Measurements from ENCODE around the gene TET2. TPM values are rescaled to one million over a fixed set of nuclear protein-coding genes. Genes with fewer than 3 reads are reported as not detected.
A peak's percentile ranks its signal among the peaks of the same experiment; 100 is the strongest.

Gene TET2
- polyA plus RNA-seq, 3 donors: 22.6 to 47.1 (median 42.5) TPM

DNA sequence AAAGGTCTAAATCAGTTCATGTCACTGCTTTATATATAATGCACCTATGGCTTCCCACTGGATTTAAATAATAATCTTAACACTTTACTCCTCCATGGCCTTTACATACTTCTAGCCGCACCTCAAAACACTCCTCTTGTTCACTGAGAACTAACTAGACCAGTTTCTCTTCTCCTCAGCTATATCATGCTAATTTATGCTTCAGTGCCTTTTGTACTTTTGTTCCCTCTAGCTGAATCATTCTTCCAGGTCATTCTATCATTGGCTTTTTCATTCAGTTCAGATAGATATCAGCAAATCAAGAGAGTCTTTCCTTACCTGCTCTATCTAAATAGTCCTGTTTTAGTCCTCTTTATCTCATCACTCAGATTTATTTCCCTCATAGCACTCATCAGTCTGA lies 64.2 kb downstream of the TET2 start:
- Histone ChIP-seq H3K36me3 (replicated peaks in 1 of 2; ENCODE audit: control insufficient read depth in 1 of 2, insufficient read depth in 2 of 2, low read length in 2 of 2) (peaks cover 32 to 80% of the 10 kb centered on the region in 2 donors), H3K9ac (ENCODE audit: insufficient read depth, low read length, poor library complexity, severe bottlenecking) (no peak overlapping the region), H3K27ac (ENCODE audit: low read depth in 1 of 2, low read length in 2 of 2) (peak overlapping the region in 1 of 2 donors; percentile 52), H3K4me2 (replicated peaks; ENCODE audit: extremely low read depth, low read length, poor library complexity, severe bottlenecking) (no peak overlapping the region), H4K20me1 (ENCODE audit: insufficient read depth, low read length) (peaks cover 98% of the 10 kb centered on the region), H3K4me3 (replicated peaks in 1 of 3; ENCODE audit: low read depth in 2 of 3, low read length in 3 of 3) (no peak overlapping the region), H2AFZ (ENCODE audit: insufficient read depth, low read depth, low read length, poor library complexity, severe bottlenecking) (no peak overlapping the region), H3K9me3 (replicated peaks in 1 of 2; ENCODE audit: control insufficient read depth in 1 of 2, insufficient read depth in 1 of 2, low read length in 2 of 2) (no peaks in the 10 kb centered on the region), H3K4me1 (ENCODE audit: control insufficient read depth in 1 of 2, insufficient read depth in 2 of 2, low read length in 2 of 2) (no peaks in the 10 kb centered on the region), H3K79me2 (ENCODE audit: insufficient read depth, low read length) (peaks cover 98% of the 10 kb centered on the region), H3K27me3 (ENCODE audit: control insufficient read depth in 2 of 2, insufficient read depth in 2 of 2, low read length in 2 of 2) (no peaks in the 10 kb centered on the region)
- Mint-ChIP-seq H3K27me3 (ENCODE audit: low read depth in 3 of 3) (no peaks in the 10 kb centered on the region), H3K27ac (peak overlapping the region in 3 of 7 donors; percentile 8 to 62 (median 60)), H3K9me3 (no peaks in the 10 kb centered on the region), H3K4me3 (no peak overlapping the region), H3K4me1 (peaks cover 8% of the 10 kb centered on the region), H3K36me3 (peaks cover 49% of the 10 kb centered on the region in 2 donors)
- TF ChIP-seq CTCF (IDR thresholded peaks at IDR 0.05): no peak
- WGBS (ENCODE audit: insufficient coverage): 100% methylated on average over 1 of the region's 1 CpG
- DNase-seq: no peak
- intact Hi-C loops (cut with micrococcal nuclease): no loop called here

GRCh38 chr4:105215609-105216313 lies 69.1 kb downstream of the TET2 start:
- peaks cover 100% of the 10 kb centered on the region for H3K79me2 ChIP-seq (ENCODE audit: insufficient read depth, low read length)
- H3K4me2 ChIP-seq (replicated peaks; ENCODE audit: extremely low read depth, low read length, poor library complexity, severe bottlenecking): no peak overlapping the region
- peaks cover 9% of the 10 kb centered on the region for H3K4me1 Mint-ChIP-seq
- H3K9ac ChIP-seq (ENCODE audit: insufficient read depth, low read length, poor library complexity, severe bottlenecking): no peak overlapping the region
- peaks cover 37 to 43% of the 10 kb centered on the region in 2 donors for H3K36me3 Mint-ChIP-seq
- H4K20me1 ChIP-seq (ENCODE audit: insufficient read depth, low read length): peaks cover 98% of the 10 kb centered on the region
- no peak for TF ChIP-seq CTCF (IDR thresholded peaks at IDR 0.05)
- WGBS (ENCODE audit: insufficient coverage): 100% methylated on average over 1 of the region's 4 CpGs
- H3K27me3 ChIP-seq (ENCODE audit: control insufficient read depth in 2 of 2, insufficient read depth in 2 of 2, low read length in 2 of 2): no peaks in the 10 kb centered on the region
- no peaks in the 10 kb centered on the region for H3K9me3 Mint-ChIP-seq
- peak overlapping the region in 1 of 2 donors; percentile 42 for H3K27ac ChIP-seq (ENCODE audit: low read depth in 1 of 2, low read length in 2 of 2)
- H3K4me1 ChIP-seq (ENCODE audit: control insufficient read depth in 1 of 2, insufficient read depth in 2 of 2, low read length in 2 of 2): no peaks in the 10 kb centered on the region
- no peak overlapping the region for H3K4me3 ChIP-seq (replicated peaks in 1 of 3; ENCODE audit: low read depth in 2 of 3, low read length in 3 of 3)
- no peak overlapping the region for H3K4me3 Mint-ChIP-seq
- H3K36me3 ChIP-seq (replicated peaks in 1 of 2; ENCODE audit: control insufficient read depth in 1 of 2, insufficient read depth in 2 of 2, low read length in 2 of 2): peaks cover 14 to 59% of the 10 kb centered on the region in 2 donors
- H3K27me3 Mint-ChIP-seq (ENCODE audit: low read depth in 3 of 3): no peaks in the 10 kb centered on the region
- H3K27ac Mint-ChIP-seq: peak overlapping the region in 4 of 7 donors; percentile 19 to 33 (median 28)
- DNase-seq: no peak
- H3K9me3 ChIP-seq (replicated peaks in 1 of 2; ENCODE audit: control insufficient read depth in 1 of 2, insufficient read depth in 1 of 2, low read length in 2 of 2): no peaks in the 10 kb centered on the region
- intact Hi-C loops (cut with micrococcal nuclease): no loop called here
- H2AFZ ChIP-seq (ENCODE audit: insufficient read depth, low read depth, low read length, poor library complexity, severe bottlenecking): no peak overlapping the region

All from CD14-positive monocyte (primary cell).